ENCODE measurements around the gene TMOD1. TPM values are rescaled to one million over a fixed set of nuclear protein-coding genes. Genes with fewer than 3 reads are reported as not detected.
"Not testable (repeated sequence)": the region's sequence is repeated elsewhere in the genome, so short reads cannot be mapped to it uniquely, and the experiment has no call there.

The TMOD1 gene
- total RNA-seq, 1 donor from 2014 or later = 0.98 TPM

GRCh38 chr9:97577051-97577450 is 75.6 kb downstream of the TMOD1 start:
- DNase-seq (ENCODE audit: low read depth) = no peak
- H3K4me3 ChIP-seq (ENCODE audit: low read depth, low read length) = no peak overlapping the region
- no peak for TF ChIP-seq CTCF (conservative IDR thresholded peaks at IDR 0.05; ENCODE audit: low read depth, low read length)

GRCh38 chr9:97578846-97579245 is 77.4 kb downstream of the TMOD1 start:
- TF ChIP-seq CTCF (conservative IDR thresholded peaks at IDR 0.05; ENCODE audit: low read depth, low read length) = no peak
- DNase-seq (ENCODE audit: low read depth) = no peak
- H3K4me3 ChIP-seq (ENCODE audit: low read depth, low read length) = no peak overlapping the region

GRCh38 chr9:97579914-97580313 is 78.4 kb downstream of the TMOD1 start:
- H3K4me3 ChIP-seq (ENCODE audit: low read depth, low read length) = no peak overlapping the region
- no peak for TF ChIP-seq CTCF (conservative IDR thresholded peaks at IDR 0.05; ENCODE audit: low read depth, low read length)
- no peak for DNase-seq (ENCODE audit: low read depth)

GRCh38 chr9:97581590-97581989 is 80.1 kb downstream of the TMOD1 start:
- not testable (repeated sequence) for H3K4me3 ChIP-seq (ENCODE audit: low read depth, low read length); DNase-seq (ENCODE audit: low read depth)

- not testable (repeated sequence) for DNase-seq (ENCODE audit: low read depth); H3K4me3 ChIP-seq (ENCODE audit: low read depth, low read length)
Observed at GRCh38 chr9:97584778-97585177, 83.3 kb downstream of the TMOD1 start.

- not testable (repeated sequence) for DNase-seq (ENCODE audit: low read depth); H3K4me3 ChIP-seq (ENCODE audit: low read depth, low read length)
Observed at GRCh38 chr9:97586909-97587308, 85.4 kb downstream of the TMOD1 start.

GRCh38 chr9:97591535-97591934 is 90.1 kb downstream of the TMOD1 start:
- DNase-seq (ENCODE audit: low read depth) = no peak
- no peak for TF ChIP-seq CTCF (conservative IDR thresholded peaks at IDR 0.05; ENCODE audit: low read depth, low read length)
- H3K4me3 ChIP-seq (ENCODE audit: low read depth, low read length) = no peak overlapping the region

GRCh38 chr9:97592126-97592525 is 90.7 kb downstream of the TMOD1 start:
- no peak for TF ChIP-seq CTCF (conservative IDR thresholded peaks at IDR 0.05; ENCODE audit: low read depth, low read length)
- no peak overlapping the region for H3K4me3 ChIP-seq (ENCODE audit: low read depth, low read length)
- DNase-seq (ENCODE audit: low read depth) = no peak

- DNase-seq (ENCODE audit: low read depth) = no peak
- TF ChIP-seq CTCF (conservative IDR thresholded peaks at IDR 0.05; ENCODE audit: low read depth, low read length) = no peak
- H3K4me3 ChIP-seq (ENCODE audit: low read depth, low read length) = no peak overlapping the region
Observed at GRCh38 chr9:97593960-97594359, 92.5 kb downstream of the TMOD1 start.

All from epithelial cell of proximal tubule (primary cell).